Activated CD4-positive, alpha-beta T cell treated with anti-CD3 and anti-CD28 coated beads, Interleukin-2, amount 10 ng/mL, durations not matched to agents 24 days and 14 days (primary cell): Measurements from ENCODE around the gene CCDC149. TPM values are rescaled to one million over a fixed set of nuclear protein-coding genes. Genes with fewer than 3 reads are reported as not detected.

Experiments
- DNase-seq: peaks from one replicate; pipeline ENCODE4 v3.0.0; 2022
- H3K27ac Mint-ChIP-seq: one replicate; pipeline ENCODE4 v1.8.0; 2022; ENCODE audit warnings: mild to moderate bottlenecking, mixed read lengths
- H3K27me3 Mint-ChIP-seq: one replicate; pipeline ENCODE4 v1.8.0; 2022; ENCODE audit warnings: mixed read lengths
- H3K36me3 Mint-ChIP-seq: one replicate; pipeline ENCODE4 v1.8.0; 2022; ENCODE audit warnings: low read depth, mild to moderate bottlenecking, mixed read lengths
- H3K4me1 Mint-ChIP-seq: one replicate; pipeline ENCODE4 v1.8.0; 2021; ENCODE audit warnings: mixed read lengths
- H3K4me3 Mint-ChIP-seq: one replicate; pipeline ENCODE4 v1.8.0; 2022; ENCODE audit warnings: mild to moderate bottlenecking, moderate library complexity, mixed read lengths
- H3K9me3 Mint-ChIP-seq: one replicate; pipeline ENCODE4 v1.8.0; 2021; ENCODE audit warnings: mixed read lengths
- intact Hi-C: fragments of 100-400 bp; cut with micrococcal nuclease; formaldehyde crosslinking; loops from one replicate; pipeline ENCODE4 v1.15.1; 2023
- total RNA-seq: library from RNA; stranded (reverse); gene quantifications from 2 replicates; pipeline ENCODE4 v1.2.3, GENCODE V29; 2022

Gene CCDC149
- total RNA-seq, 1 donor from 2014 or later, result not detected

- Mint-ChIP-seq H3K27me3 (no peaks in the 10 kb centered on the region), H3K4me3 (no peak overlapping the region), H3K4me1 (no peaks in the 10 kb centered on the region), H3K27ac (no peak overlapping the region), H3K9me3 (no peaks in the 10 kb centered on the region), H3K36me3 (no peaks in the 10 kb centered on the region)
- intact Hi-C loops, result no loop called here
- no peak for DNase-seq
Observed at GRCh38 chr4:24884902-24885301, 27.9 kb downstream of the CCDC149 start.

DNA sequence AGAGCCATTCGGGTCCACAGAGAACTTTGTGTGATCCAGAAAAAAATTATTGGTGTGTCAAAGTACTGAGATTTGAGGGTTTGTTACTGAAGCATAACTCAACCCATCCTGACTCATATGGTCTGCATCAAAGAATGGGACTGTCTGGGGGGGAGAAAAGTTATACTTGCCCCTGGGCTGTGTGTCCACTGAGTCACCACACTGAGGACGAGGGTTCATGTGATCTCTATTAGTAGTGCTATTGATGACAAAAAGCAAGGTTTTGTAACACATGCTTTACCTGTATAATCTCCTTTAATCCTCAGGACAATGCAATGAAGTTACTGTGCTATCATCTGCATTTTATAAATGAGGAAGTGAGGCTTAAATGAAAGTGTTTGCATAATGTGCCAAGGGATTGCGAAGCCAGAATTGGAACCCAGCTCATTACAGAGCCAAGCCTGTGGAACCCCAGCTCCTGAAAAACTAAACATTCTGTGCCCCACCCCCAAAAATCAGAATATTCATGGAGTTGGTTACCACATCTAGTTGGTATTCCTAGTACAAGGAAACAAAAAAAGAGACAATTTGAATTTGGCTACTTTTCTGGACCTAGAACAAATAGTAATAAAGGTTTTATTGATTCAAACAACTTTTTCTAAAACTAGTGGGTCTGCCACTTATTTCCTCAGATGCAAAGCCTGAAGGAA, 31.2 kb downstream of the CCDC149 start:
- Mint-ChIP-seq H3K4me3 (no peak overlapping the region), H3K4me1 (no peaks in the 10 kb centered on the region), H3K36me3 (no peaks in the 10 kb centered on the region), H3K9me3 (no peaks in the 10 kb centered on the region), H3K27ac (no peak overlapping the region), H3K27me3 (no peaks in the 10 kb centered on the region)
- intact Hi-C loops, result no loop called here
- no peak for DNase-seq

- Mint-ChIP-seq H3K9me3 (no peaks in the 10 kb centered on the region), H3K36me3 (no peaks in the 10 kb centered on the region), H3K27me3 (no peaks in the 10 kb centered on the region), H3K27ac (no peak overlapping the region), H3K4me1 (no peaks in the 10 kb centered on the region), H3K4me3 (no peak overlapping the region)
- no peak for DNase-seq
- intact Hi-C loops, result no loop called here
Observed at GRCh38 chr4:24880186-24880585, 32.7 kb downstream of the CCDC149 start.

GRCh38 chr4:24878636-24879016, 34.2 kb downstream of the CCDC149 start:
- H3K27ac Mint-ChIP-seq, result no peak overlapping the region
- no peaks in the 10 kb centered on the region for H3K27me3 Mint-ChIP-seq

DNA sequence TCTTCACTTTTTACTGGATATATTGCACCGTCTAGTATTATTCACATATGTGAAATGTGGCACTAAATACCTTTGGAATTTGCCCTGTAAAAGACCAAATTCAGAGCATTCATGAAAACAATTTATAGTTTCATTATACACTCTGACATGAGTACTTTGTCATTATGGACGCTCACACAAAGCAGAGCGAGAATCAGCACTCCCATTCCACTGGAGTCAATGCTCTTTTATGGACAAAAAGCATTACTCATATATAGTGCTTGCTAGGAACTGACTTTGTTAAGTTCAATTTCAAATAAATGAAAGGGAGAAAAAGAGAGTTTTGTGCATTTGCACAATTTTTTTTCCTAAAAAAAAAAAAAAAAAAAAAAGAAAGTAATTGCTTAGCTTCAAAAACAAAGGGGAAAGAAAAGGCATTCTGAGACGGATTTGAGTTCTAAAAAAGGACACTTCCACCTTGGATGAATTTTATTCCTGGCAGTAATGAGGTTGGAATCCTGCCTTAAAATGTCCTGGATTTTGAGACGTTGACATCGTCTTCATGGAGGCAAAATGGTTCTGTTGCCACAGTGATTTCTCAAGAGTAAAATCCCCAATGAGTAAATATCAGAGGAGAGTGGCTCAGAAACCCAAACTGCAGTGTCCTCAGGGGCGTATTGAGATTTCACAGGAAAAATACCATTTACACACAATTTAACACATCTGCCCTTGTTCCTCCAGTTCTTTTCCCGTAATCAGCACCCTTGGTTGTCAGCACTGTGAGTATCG, 34.8 kb downstream of the CCDC149 start:
- H3K27ac Mint-ChIP-seq, result no peak overlapping the region
- H3K4me1 Mint-ChIP-seq, result no peaks in the 10 kb centered on the region
- H3K4me3 Mint-ChIP-seq, result no peak overlapping the region
- no peaks in the 10 kb centered on the region for H3K27me3 Mint-ChIP-seq
- no peaks in the 10 kb centered on the region for H3K36me3 Mint-ChIP-seq
- no peaks in the 10 kb centered on the region for H3K9me3 Mint-ChIP-seq
- DNase-seq, result no peak
- intact Hi-C loops, result no loop called here

More at GRCh38 chr4:24878636-24879016, 34.2 kb downstream of the CCDC149 start:
- H3K9me3 Mint-ChIP-seq, result no peaks in the 10 kb centered on the region
- no peaks in the 10 kb centered on the region for H3K36me3 Mint-ChIP-seq
- no peak for DNase-seq
- H3K4me1 Mint-ChIP-seq, result no peaks in the 10 kb centered on the region
- no peak overlapping the region for H3K4me3 Mint-ChIP-seq
- intact Hi-C loops, result no loop called here

DNA sequence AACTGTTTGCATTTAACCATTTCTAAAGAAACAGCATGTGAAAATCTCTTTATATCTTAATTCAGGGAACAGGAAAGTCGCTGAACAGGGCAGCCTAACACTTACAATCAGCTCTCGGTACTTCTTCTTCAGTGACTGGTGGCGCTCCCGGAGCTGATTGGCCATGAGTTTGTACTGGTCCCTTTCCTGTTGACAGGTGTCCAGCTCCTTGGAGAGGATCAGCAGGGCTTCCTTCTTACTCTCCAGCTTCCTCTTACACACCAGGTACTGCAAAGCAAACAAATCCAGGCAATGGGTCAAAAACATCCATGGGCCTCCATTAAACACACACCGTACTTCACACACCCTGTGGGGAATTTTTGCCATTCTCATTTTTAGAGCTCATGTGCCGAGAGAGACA, 36.4 kb downstream of the CCDC149 start:
- intact Hi-C loops, result no loop called here
- no peaks in the 10 kb centered on the region for H3K9me3 Mint-ChIP-seq
- no peaks in the 10 kb centered on the region for H3K27me3 Mint-ChIP-seq
- H3K4me1 Mint-ChIP-seq, result no peaks in the 10 kb centered on the region
- H3K27ac Mint-ChIP-seq, result no peak overlapping the region
- DNase-seq, result no peak
- no peaks in the 10 kb centered on the region for H3K36me3 Mint-ChIP-seq
- H3K4me3 Mint-ChIP-seq, result no peak overlapping the region

GRCh38 chr4:24872720-24873119, 40.1 kb downstream of the CCDC149 start:
- intact Hi-C loops, result no loop called here
- H3K27me3 Mint-ChIP-seq, result no peaks in the 10 kb centered on the region
- H3K27ac Mint-ChIP-seq, result no peak overlapping the region
- no peaks in the 10 kb centered on the region for H3K9me3 Mint-ChIP-seq
- no peaks in the 10 kb centered on the region for H3K4me1 Mint-ChIP-seq
- DNase-seq, result no peak
- H3K36me3 Mint-ChIP-seq, result no peaks in the 10 kb centered on the region
- no peak overlapping the region for H3K4me3 Mint-ChIP-seq

DNA sequence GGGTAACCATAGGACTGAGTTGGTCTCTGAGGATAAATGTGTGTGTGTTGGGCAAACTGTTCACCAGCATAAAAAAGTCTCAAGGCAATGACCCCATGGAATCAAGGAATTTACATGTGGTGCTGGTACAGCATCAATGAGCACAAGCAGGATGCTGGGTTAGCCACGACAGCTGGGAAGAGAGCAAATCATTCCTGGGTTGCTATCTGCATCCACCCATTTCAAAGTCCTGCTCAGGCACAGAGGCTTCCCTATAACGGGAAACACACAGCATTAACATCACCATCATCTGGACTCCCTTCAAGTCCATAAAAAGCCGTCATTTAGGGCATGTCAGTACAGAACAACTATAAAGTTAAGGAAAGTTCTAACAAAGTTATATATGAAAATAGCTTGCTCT, 41.6 kb downstream of the CCDC149 start:
- Mint-ChIP-seq H3K27ac (no peak overlapping the region), H3K27me3 (no peaks in the 10 kb centered on the region), H3K36me3 (no peaks in the 10 kb centered on the region), H3K4me1 (no peaks in the 10 kb centered on the region), H3K9me3 (no peaks in the 10 kb centered on the region), H3K4me3 (no peak overlapping the region)
- intact Hi-C loops, result no loop called here
- DNase-seq, result no peak

DNA sequence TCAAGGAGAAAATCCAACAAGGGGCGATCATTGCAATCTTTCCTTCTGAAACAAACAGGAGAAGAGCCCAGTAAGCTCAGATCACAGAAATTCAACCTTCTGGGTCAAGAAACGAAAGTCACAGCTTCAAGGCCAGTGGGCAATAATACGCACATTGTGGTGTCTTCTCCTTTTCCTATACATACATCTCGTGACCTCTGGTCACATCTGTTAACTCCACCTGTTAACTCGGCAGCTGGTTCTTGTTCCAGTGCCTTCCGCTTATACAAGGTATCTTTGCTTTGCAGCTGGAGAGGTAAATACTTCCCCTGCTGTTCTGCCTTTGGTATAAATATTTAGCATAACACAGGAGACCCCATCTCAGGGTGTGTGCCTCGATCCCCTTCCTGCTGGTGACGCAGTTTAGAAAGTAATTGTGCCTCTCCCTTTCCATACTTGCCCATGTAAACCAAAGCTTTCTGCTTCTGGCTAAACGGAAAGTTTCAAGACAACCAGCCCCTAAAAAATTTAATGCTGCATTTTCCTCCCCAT, 45.0 kb downstream of the CCDC149 start:
- no peaks in the 10 kb centered on the region for H3K27me3 Mint-ChIP-seq
- no peaks in the 10 kb centered on the region for H3K4me1 Mint-ChIP-seq
- H3K4me3 Mint-ChIP-seq, result no peak overlapping the region
- intact Hi-C loops, result no loop called here
- no peaks in the 10 kb centered on the region for H3K36me3 Mint-ChIP-seq
- no peaks in the 10 kb centered on the region for H3K9me3 Mint-ChIP-seq
- no peak overlapping the region for H3K27ac Mint-ChIP-seq
- DNase-seq, result no peak

DNA sequence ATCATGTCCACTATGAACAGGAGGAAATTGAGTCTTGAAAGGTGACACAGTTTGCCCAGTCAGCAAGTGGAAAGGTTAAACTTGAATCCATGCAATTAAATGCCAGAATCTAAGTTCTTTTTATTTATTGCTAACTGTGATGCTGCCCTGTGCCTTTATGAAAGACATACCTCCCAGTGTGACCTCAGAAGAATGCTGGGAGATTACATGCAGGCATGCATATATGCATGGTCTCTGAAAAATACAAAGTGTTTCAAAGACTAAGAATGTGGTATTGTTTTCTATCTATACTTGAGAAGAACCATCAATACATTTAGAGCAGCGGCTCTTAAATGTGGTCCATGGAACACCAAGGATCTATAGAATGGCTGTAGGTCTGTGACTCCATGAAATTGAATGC, 45.6 kb downstream of the CCDC149 start:
- intact Hi-C loops, result no loop called here
- peaks cover 5% of the 10 kb centered on the region for H3K9me3 Mint-ChIP-seq
- no peak overlapping the region for H3K27ac Mint-ChIP-seq
- DNase-seq, result no peak
- no peak overlapping the region for H3K4me3 Mint-ChIP-seq
- H3K36me3 Mint-ChIP-seq, result no peaks in the 10 kb centered on the region
- H3K4me1 Mint-ChIP-seq, result no peaks in the 10 kb centered on the region
- no peaks in the 10 kb centered on the region for H3K27me3 Mint-ChIP-seq

GRCh38 chr4:24865401-24865800, 47.4 kb downstream of the CCDC149 start:
- H3K4me1 Mint-ChIP-seq, result no peaks in the 10 kb centered on the region
- intact Hi-C loops, result no loop called here
- no peak overlapping the region for H3K4me3 Mint-ChIP-seq
- no peaks in the 10 kb centered on the region for H3K27me3 Mint-ChIP-seq
- no peak overlapping the region for H3K27ac Mint-ChIP-seq
- H3K9me3 Mint-ChIP-seq, result peaks cover 8% of the 10 kb centered on the region
- no peak for DNase-seq
- H3K36me3 Mint-ChIP-seq, result no peaks in the 10 kb centered on the region

DNA sequence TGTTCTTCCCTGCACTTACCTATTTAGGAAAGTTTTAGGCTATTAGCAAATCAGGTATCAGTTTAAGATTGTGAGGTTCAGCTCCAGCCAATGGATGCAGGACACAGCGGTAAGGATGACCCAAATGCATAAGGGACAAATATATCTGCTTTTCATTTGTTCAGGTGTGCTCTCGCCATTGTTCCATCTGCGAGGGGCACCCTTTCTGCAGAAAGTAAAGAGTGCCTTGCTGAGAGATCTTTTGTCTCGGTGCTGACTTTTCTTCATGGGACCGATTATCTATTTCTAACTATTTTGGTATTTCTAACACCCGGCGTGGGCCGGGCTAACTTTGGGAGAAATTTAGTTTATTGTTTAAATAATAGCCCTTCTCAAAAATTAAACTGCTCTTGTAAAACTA, 49.0 kb downstream of the CCDC149 start:
- H3K4me3 Mint-ChIP-seq, result no peak overlapping the region
- intact Hi-C loops, result no loop called here
- H3K9me3 Mint-ChIP-seq, result peaks cover 8% of the 10 kb centered on the region
- H3K27me3 Mint-ChIP-seq, result no peaks in the 10 kb centered on the region
- H3K36me3 Mint-ChIP-seq, result no peaks in the 10 kb centered on the region
- H3K4me1 Mint-ChIP-seq, result no peaks in the 10 kb centered on the region
- H3K27ac Mint-ChIP-seq, result no peak overlapping the region
- DNase-seq, result no peak

DNA sequence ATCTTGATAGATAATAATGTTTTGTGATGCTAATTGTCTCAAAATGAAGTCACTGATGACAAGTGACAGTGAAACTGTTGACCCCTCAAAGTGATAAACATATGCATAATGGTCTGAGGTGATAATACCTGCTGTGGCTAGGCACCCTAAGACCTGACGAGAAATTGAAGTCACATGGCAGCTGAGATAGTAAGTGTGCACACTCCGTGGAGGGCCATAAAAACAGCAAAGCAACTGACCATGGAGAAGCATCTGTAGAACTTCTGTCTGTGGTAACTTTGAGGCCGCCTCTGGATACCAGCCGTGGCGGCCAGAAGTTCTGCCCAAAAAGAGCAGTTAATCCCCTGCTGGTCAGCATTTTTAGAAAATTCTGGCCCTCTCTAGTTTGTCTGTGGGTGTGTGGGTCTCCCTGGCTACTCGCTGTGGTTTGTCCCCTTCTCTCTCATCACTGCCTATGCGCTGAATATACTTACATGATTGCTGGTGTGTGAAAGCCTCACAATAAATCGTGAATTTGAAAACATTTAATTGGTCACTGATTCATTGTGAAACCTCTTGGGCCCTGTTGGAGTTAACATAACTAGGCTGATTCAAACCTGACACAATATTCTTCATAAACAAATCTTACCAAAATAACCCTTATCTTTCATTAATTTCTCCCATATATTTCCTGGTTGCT, 50.6 kb downstream of the CCDC149 start:
- no peaks in the 10 kb centered on the region for H3K36me3 Mint-ChIP-seq
- intact Hi-C loops, result no loop called here
- H3K4me1 Mint-ChIP-seq, result no peaks in the 10 kb centered on the region
- peaks cover 8% of the 10 kb centered on the region for H3K9me3 Mint-ChIP-seq
- no peaks in the 10 kb centered on the region for H3K27me3 Mint-ChIP-seq
- H3K27ac Mint-ChIP-seq, result no peak overlapping the region
- no peak overlapping the region for H3K4me3 Mint-ChIP-seq
- no peak for DNase-seq

GRCh38 chr4:24858550-24858949, 54.3 kb downstream of the CCDC149 start:
- no peaks in the 10 kb centered on the region for H3K36me3 Mint-ChIP-seq
- H3K9me3 Mint-ChIP-seq, result peaks cover 8% of the 10 kb centered on the region
- H3K27me3 Mint-ChIP-seq, result no peaks in the 10 kb centered on the region
- no peak overlapping the region for H3K4me3 Mint-ChIP-seq
- no peak for DNase-seq
- H3K27ac Mint-ChIP-seq, result no peak overlapping the region
- H3K4me1 Mint-ChIP-seq, result no peaks in the 10 kb centered on the region
- intact Hi-C loops, result no loop called here
